A673 (cell line): ENCODE results near the gene NPR2. TPM values are rescaled to one million over a fixed set of nuclear protein-coding genes. Genes with fewer than 3 reads are reported as not detected.

Experiments
- BruUV-seq: library from RNA; stranded (reverse); fragments of 400-500 nt; replicated peaks from 2 replicates; lab custom pipeline; 2021; lab: Mats Ljungman, UMichigan
- CTCF ChIA-PET: fragments of 300-600 bp; sonication (Branson Sonifier 250); formaldehyde crosslinking; loops from one replicate; lab custom pipeline; 2022; ENCODE audit warnings: antibody characterized with exemption; lab: Charles Lee
- POLR2A ChIA-PET: fragments of 300-600 bp; sonication (Branson Sonifier 250); formaldehyde crosslinking; loops from one replicate; lab custom pipeline; 2022; ENCODE audit warnings: antibody characterized with exemption; ENCODE audit not compliant: low non-redundant PET; lab: Charles Lee
- DNase-seq: peaks from one replicate; pipeline ENCODE4 v3.0.0-alpha.2; 2015; ENCODE audit warnings: low spot score
- H3K27ac ChIP-seq: fragments of 200-600 bp; sonication (generic); 2 replicates; pipeline ENCODE4 v1.5.1; 2016; ENCODE audit warnings: mixed run types, low read depth, mild to moderate bottlenecking, mixed read lengths, antibody characterized with exemption, low read length; ENCODE audit not compliant: poor library complexity, severe bottlenecking
- H3K27me3 ChIP-seq: fragments of 200-600 bp; sonication (generic); replicated peaks from 2 replicates; pipeline ENCODE4 v1.6.1; 2017; ENCODE audit warnings: mixed run types, low read depth, mild to moderate bottlenecking, mixed read lengths, antibody characterized with exemption, low read length; ENCODE audit not compliant: insufficient read depth, poor library complexity
- H3K36me3 ChIP-seq: fragments of 200-600 bp; sonication (generic); 2 replicates; pipeline ENCODE4 v1.6.1; 2016; ENCODE audit warnings: mixed run types, mild to moderate bottlenecking, mixed read lengths, antibody characterized with exemption, low read length; ENCODE audit not compliant: insufficient read depth, poor library complexity, severe bottlenecking
- H3K4me1 ChIP-seq: fragments of 200-600 bp; sonication (generic); 2 replicates; pipeline ENCODE4 v1.6.1; 2017; ENCODE audit warnings: mixed run types, mild to moderate bottlenecking, mixed read lengths, antibody characterized with exemption, low read length; ENCODE audit not compliant: insufficient read depth, poor library complexity, severe bottlenecking
- H3K4me3 ChIP-seq: fragments of 200-600 bp; sonication (generic); 2 replicates; pipeline ENCODE4 v1.5.1; 2016; ENCODE audit warnings: low read depth, mixed run types, mild to moderate bottlenecking, mixed read lengths, low read length; ENCODE audit not compliant: poor library complexity, severe bottlenecking
- H3K9me3 ChIP-seq: fragments of 200-600 bp; sonication (generic); 2 replicates; pipeline ENCODE4 v1.6.1; 2016; ENCODE audit warnings: mixed run types, low read depth, mild to moderate bottlenecking, mixed read lengths, antibody characterized with exemption, low read length; ENCODE audit not compliant: poor library complexity, severe bottlenecking
- CTCF ChIP-seq: fragments of 300-800, 200-600 bp; sonication (generic); conservative IDR thresholded peaks from 2 replicates; pipeline ENCODE4 v1.5.1; 2017; ENCODE audit warnings: low read depth, mild to moderate bottlenecking, antibody characterized with exemption, low read length, moderate library complexity, mixed read lengths
- EZH2 ChIP-seq: fragments of 200-600 bp; sonication (generic); IDR thresholded peaks from 2 replicates; pipeline ENCODE4 v1.6.1; 2017; ENCODE audit warnings: borderline replicate concordance, low read depth, mild to moderate bottlenecking, mixed read lengths, antibody characterized with exemption, low read length; ENCODE audit not compliant: poor library complexity, severe bottlenecking
- intact Hi-C: fragments of 100-400 bp; cut with micrococcal nuclease; formaldehyde crosslinking; loops from one replicate; pipeline ENCODE4 v1.10.0; 2022; ENCODE audit not compliant: unreplicated experiment
- total RNA-seq: library from RNA; stranded (reverse); gene quantifications from 2 replicates; pipeline ENCODE4 v1.2.3, GENCODE V29; 2021

Gene NPR2
- total RNA-seq, 1 experiment from 2014 or later = 9.1 TPM

- BruUV-seq = no TSS peak
- peak overlapping the region; percentile 81 for H3K27ac ChIP-seq
- H3K4me3 ChIP-seq = peak overlapping the region; percentile 96
- no peaks in the 10 kb centered on the region for H3K27me3 ChIP-seq
- CTCF ChIA-PET = interaction anchor here (0.6 to 1.2 kb wide), 2 partner anchors 12 to 56 kb away, joined by 3 to 4 read pairs; no protein-coding TSS in a partner anchor
- POLR2A ChIA-PET = interaction anchor here (0.6 to 0.8 kb wide), 2 partner anchors 15 to 16 kb away, joined by 5 to 8 read pairs; partner anchors contain the start of genes CREB3 and TLN1
- peaks cover 23% of the 10 kb centered on the region for H3K36me3 ChIP-seq
- intact Hi-C loops = no loop called here
- no peak for DNase-seq
- H3K4me1 ChIP-seq = peaks cover 21% of the 10 kb centered on the region
- TF ChIP-seq CTCF = no peak
- TF ChIP-seq EZH2 = no peak
- no peaks in the 10 kb centered on the region for H3K9me3 ChIP-seq
These were observed 43.0 kb upstream of the NPR2 start for GRCh38 chr9:35748242-35748857.

- H3K9me3 ChIP-seq = no peaks in the 10 kb centered on the region
- POLR2A ChIA-PET = interaction anchor here (0.6 to 0.8 kb wide), 2 partner anchors 14 to 16 kb away, joined by 5 to 8 read pairs; partner anchors contain the start of genes CREB3 and TLN1
- intact Hi-C loops = no loop called here
These were observed 42.4 kb upstream of the NPR2 start, which contains the start of the genes GBA2 and RGP1 for GRCh38 chr9:35748858-35749514. Gene GBA2 (minus strand): TSS chr9:35749228. CDS start chr9:35748704, 524 bp downstream. Gene RGP1 (plus strand): TSS chr9:35749287. CDS start chr9:35749756, 469 bp downstream.

More at GRCh38 chr9:35748858-35749514, 42.4 kb upstream of the NPR2 start, which contains the start of the genes GBA2 and RGP1:
- no TSS peak for BruUV-seq
- Histone ChIP-seq H3K36me3 (peaks cover 18% of the 10 kb centered on the region), H3K4me1 (peaks cover 21% of the 10 kb centered on the region), H3K27me3 (no peaks in the 10 kb centered on the region), H3K27ac (peak within 1 kb of the TSS; percentile 81), H3K4me3 (peak within 1 kb of the TSS; percentile 96)
- peak; percentile 65 for DNase-seq
- CTCF ChIA-PET = interaction anchor here (0.6 kb wide), 1 partner anchor 57 kb away, joined by 3 read pairs; no protein-coding TSS in a partner anchor
- TF ChIP-seq EZH2 (no peak), CTCF (no peak)
